ENCODE data around the gene ZMYND19.

ZMYND19 gene

DNA sequence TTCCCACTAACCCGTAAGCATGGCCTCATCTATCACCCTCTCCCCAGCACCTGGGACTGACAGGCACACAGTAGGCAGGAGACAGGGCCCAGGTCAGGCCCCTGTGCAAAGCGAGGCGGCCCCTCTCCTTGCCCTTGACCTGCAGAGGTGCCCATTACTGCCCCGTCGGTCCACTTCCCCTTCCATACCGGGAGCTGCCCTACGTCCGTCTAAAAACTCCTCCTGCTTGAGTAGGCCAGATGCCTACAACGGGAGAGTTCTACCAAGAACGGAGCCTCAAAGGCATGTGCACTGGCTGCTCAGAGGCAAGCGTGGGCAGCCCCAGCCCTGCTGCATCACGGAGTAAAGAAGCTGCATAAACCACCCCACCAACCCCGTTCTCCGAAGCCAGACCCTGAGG is 7.0 kb downstream of the ZMYND19 start:
- no peak for DNase-seq (ENCODE audit: low read depth)
- TF ChIP-seq, protein P1, sequence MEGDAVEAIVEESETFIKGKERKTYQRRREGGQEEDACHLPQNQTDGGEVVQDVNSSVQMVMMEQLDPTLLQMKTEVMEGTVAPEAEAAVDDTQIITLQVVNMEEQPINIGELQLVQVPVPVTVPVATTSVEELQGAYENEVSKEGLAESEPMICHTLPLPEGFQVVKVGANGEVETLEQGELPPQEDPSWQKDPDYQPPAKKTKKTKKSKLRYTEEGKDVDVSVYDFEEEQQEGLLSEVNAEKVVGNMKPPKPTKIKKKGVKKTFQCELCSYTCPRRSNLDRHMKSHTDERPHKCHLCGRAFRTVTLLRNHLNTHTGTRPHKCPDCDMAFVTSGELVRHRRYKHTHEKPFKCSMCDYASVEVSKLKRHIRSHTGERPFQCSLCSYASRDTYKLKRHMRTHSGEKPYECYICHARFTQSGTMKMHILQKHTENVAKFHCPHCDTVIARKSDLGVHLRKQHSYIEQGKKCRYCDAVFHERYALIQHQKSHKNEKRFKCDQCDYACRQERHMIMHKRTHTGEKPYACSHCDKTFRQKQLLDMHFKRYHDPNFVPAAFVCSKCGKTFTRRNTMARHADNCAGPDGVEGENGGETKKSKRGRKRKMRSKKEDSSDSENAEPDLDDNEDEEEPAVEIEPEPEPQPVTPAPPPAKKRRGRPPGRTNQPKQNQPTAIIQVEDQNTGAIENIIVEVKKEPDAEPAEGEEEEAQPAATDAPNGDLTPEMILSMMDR (conservative IDR thresholded peaks at IDR 0.05; ENCODE audit: low read depth, low read length): no peak
- H3K4me3 ChIP-seq (ENCODE audit: low read length): no peak overlapping the region

DNA sequence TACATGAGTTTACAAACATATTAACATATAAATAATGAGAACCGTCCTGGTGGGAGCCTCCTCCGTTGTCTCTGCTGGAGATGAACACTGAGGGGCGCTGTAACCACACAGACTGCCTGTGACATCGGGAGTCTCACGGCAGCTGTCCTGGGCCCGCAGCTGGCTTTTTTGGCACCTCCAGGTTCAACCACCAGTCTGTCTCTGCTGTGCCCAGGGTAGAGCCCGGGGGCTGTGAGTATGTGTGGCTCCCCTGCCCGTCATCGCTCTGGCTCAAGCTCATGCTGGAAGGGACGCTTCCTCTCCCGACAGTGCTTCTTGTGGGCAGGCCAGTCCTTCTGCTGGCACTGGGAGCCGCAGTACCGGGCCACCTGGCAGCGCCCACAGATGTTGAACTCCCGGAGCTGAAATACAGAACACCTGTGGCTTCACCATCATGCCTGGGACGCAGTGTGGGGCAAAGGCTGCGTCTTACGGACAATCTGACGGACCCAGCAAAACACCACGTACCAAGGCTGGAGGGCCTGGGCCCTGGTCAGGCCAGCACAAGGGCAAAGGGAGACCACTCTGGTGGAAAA is 7.9 kb downstream of the ZMYND19 start:
- TF ChIP-seq, protein P1 (conservative IDR thresholded peaks at IDR 0.05; ENCODE audit: low read depth, low read length): peak; percentile 38
- DNase-seq (ENCODE audit: low read depth): no peak
- no peak overlapping the region for H3K4me3 ChIP-seq (ENCODE audit: low read length)

DNA sequence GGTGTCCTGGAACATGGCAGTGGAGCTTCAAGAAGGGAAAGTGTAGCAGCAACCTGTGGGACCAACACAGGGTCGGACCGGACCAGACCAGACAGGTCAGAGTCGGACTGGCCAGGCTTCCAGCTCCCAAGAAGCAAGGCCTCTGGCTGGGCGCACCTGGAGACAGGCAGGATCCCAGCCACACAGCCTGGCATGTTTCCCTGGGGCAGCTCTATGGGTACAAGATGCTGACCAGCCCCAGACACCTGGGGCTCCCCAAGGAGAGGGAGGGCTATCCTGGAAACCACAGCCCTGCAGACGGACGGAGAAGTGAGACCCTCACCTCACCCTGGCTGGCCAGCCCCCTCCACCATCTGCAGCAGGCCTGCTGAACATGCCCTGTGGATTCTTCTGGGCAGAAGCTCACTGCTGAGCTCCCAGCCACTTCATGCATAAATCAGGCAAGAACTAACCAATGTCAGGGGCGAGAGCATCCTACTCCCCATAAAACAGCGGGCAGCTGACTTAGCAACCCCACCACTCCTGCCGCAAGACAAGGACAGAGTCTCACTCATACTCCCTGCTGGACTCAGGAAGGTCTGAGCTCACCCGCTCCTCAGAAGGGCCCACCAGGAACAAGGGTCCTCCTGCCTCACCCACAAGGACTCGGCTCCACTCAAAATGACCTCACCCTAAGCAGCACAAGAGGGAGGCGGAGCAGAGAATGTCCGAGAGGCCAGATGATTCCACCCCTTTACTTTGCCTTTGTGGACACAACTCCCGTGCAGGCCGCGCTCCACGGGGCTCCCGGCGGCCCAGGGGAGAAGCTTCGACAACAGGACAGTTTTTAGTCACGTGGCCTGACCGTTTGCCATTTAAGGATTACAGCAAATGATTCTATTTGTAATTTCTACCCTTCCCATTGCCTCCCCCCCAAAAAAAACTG is 8.7 kb downstream of the ZMYND19 start:
- TF ChIP-seq, protein P1 (conservative IDR thresholded peaks at IDR 0.05; ENCODE audit: low read depth, low read length): no peak
- no peak overlapping the region for H3K4me3 ChIP-seq (ENCODE audit: low read length)
- no peak for DNase-seq (ENCODE audit: low read depth)

DNA sequence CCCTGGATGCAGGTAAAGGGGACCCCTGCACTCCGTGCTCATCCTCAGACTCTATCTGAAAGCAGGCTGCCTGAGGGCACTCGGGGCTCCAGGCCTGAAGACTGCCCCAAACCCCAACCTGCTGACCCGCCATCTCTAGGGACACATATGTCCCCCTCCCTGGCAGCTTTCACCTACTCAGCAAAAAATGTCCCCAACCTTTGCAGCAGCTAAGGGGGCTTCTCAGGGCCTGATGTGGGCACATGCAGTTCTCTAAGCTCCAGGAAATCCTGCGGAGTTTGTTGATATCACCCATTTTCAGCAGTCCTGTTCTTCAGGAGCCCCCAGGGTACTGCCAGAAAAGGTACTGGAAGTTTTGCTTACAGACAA is 9.4 kb downstream of the ZMYND19 start:
- DNase-seq (ENCODE audit: low read depth): no peak
- TF ChIP-seq, protein P1 (conservative IDR thresholded peaks at IDR 0.05; ENCODE audit: low read depth, low read length): no peak
- H3K4me3 ChIP-seq (ENCODE audit: low read length): no peak overlapping the region

DNA sequence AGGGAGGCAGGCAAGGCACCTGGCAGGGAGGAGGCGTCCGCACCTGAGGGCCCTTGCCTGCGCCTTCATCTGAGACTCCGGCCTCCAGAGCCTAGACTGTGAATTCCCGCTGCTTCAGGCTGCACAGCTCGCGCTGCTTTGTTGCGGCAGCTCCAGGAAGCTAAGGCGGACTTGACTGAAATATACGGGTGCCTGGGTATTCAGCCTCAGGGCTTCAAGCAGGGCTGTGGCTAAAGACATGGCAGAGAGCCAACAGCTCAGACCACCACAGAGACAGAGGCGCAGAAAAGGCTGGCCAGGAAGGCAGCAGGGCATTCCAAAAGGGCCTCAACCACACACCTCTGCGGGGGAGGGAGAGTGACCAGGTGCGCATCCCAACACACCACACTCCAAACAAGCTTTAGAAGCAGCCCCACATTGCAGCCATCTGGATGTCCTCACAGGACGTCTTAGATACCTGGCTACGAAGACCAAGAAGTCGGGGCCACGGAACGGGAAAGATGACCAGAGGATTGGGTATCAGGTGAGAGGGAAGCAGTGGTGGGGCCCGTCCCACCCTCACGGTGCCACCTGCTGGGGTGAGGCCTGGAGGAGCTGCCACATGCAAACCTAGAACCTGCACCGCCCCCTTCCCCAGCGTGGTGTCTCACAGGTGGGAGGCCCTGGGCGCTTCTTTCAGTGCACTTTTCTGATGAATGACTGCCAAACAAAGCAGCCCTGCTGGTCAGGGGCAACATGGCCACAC is 9.9 kb downstream of the ZMYND19 start:
- DNase-seq (ENCODE audit: low read depth): no peak
- H3K4me3 ChIP-seq (ENCODE audit: low read length): no peak overlapping the region
- TF ChIP-seq, protein P1 (conservative IDR thresholded peaks at IDR 0.05; ENCODE audit: low read depth, low read length): no peak

DNA sequence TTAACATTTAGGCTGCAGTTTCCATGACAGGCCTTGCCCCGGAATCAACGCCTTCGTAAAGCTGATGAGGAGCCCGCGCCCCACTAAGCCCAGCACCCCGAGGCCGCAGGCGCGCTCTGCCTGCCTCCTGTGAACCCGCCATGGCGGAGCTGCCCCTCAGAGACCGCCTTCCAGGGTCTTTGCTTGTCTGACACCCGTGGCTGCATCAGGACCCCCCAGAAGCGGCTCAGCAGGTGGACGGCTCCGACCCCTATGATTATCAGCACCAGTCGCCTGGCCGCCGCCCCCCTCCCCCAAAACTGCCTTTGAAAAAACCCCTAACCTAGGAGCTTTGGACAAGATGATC is 11.1 kb downstream of the ZMYND19 start:
- TF ChIP-seq, protein P1 (conservative IDR thresholded peaks at IDR 0.05; ENCODE audit: low read depth, low read length): no peak
- no peak for DNase-seq (ENCODE audit: low read depth)
- H3K4me3 ChIP-seq (ENCODE audit: low read length): peak overlapping the region; percentile 54
